GM12878 (cell line): ENCODE measurements around the gene TDP1. TPM values are rescaled to one million over a fixed set of nuclear protein-coding genes. Genes with fewer than 3 reads are reported as not detected.

ENCODE experiments used
- ATAC-seq: fragments of 200-7000 bp; cut with Tn5 transposase; 3 replicates; pipeline ENCODE4 v1.9.1; 2020; ENCODE audit warnings: mild to moderate bottlenecking, moderate library complexity
- BruUV-seq: library from RNA; stranded (reverse); fragments of 400-500 nt; replicated peaks from 2 replicates; lab custom pipeline; 2021; lab: Mats Ljungman, UMichigan
- CTCF ChIA-PET: fragments of 300-600 bp; sonication (Branson Sonifier 250); formaldehyde crosslinking; extraction: SDS; loops from one replicate; lab custom pipeline; 2021; ENCODE audit warnings: inconsistent platforms; lab: Yijun Ruan, JAX
- POLR2A ChIA-PET: fragments of 350-600 bp; formaldehyde crosslinking; extraction: SDS; loops from one replicate; lab custom pipeline; 2021; ENCODE audit warnings: inconsistent platforms; lab: Charles Lee
- RAD21 ChIA-PET: fragments of 300-600 bp; sonication (Branson Sonifier 250); formaldehyde crosslinking; loops from one replicate; lab custom pipeline; 2023; ENCODE audit warnings: antibody characterized with exemption; ENCODE audit not compliant: unreplicated experiment; lab: Charles Lee
- SMC1A ChIA-PET: fragments of 300-600 bp; sonication (Branson Sonifier 250); formaldehyde crosslinking; loops from one replicate; lab custom pipeline; 2023; ENCODE audit not compliant: unreplicated experiment, uncharacterized antibody; lab: Charles Lee
- DNase-seq: peaks from one replicate; pipeline ENCODE4 v3.0.0-alpha.2; 2011; ENCODE audit warnings: low read depth, low spot score
- FAIRE-seq: peaks from 3 replicates; lab custom pipeline; 2011; peaks lifted over from hg19 to GRCh38; lab: Jason Lieb, UNC
- H2AFZ ChIP-seq: 2 replicates; pipeline ENCODE4 v1.6.0; 2011; ENCODE audit warnings: low read depth, low read length, control low read depth; ENCODE audit not compliant: control insufficient read depth
- H3K27ac ChIP-seq: 2 replicates; pipeline ENCODE4 v1.5.1; 2011; ENCODE audit warnings: control low read depth; ENCODE audit not compliant: control insufficient read depth, insufficient read depth
- H3K27me3 ChIP-seq, 2 experiments: replicated peaks in 1 of 2; 2 replicates each; pipeline versions ENCODE4 v1.6.0 to v1.6.1; 2011; ENCODE audit warnings: low read length in 1 of 2; ENCODE audit not compliant: control insufficient read depth in 2 of 2, insufficient read depth in 2 of 2
- H3K36me3 ChIP-seq, 2 experiments: 2 replicates each; pipeline ENCODE4 v1.5.1; 2011; ENCODE audit warnings: low read length in 1 of 2; ENCODE audit not compliant: control insufficient read depth in 2 of 2, insufficient read depth in 2 of 2
- H3K4me1 ChIP-seq: 2 replicates; pipeline ENCODE4 v1.6.1; 2011; ENCODE audit warnings: mild to moderate bottlenecking, low read length, moderate library complexity, mixed read lengths; ENCODE audit not compliant: control insufficient read depth, insufficient read depth
- H3K4me2 ChIP-seq: 2 replicates; pipeline ENCODE4 v1.6.0; 2011; ENCODE audit warnings: control low read depth; ENCODE audit not compliant: control insufficient read depth, insufficient read depth
- H3K4me3 ChIP-seq: fragments of 200-600 bp; sonication (generic); 2 replicates; pipeline ENCODE4 v1.5.1; 2016
- H3K79me2 ChIP-seq: 2 replicates; pipeline ENCODE4 v1.6.0; 2011; ENCODE audit warnings: low read length; ENCODE audit not compliant: control insufficient read depth, insufficient read depth
- H3K9ac ChIP-seq: 2 replicates; pipeline ENCODE4 v1.8.0; 2011; ENCODE audit warnings: low read length, control low read depth, mixed read lengths; ENCODE audit not compliant: control insufficient read depth, insufficient read depth
- H3K9me3 ChIP-seq: replicated peaks from 3 replicates; pipeline ENCODE4 v1.5.1; 2011; ENCODE audit warnings: mild to moderate bottlenecking, low read length; ENCODE audit not compliant: control insufficient read depth, insufficient read depth
- H4K20me1 ChIP-seq: 2 replicates; pipeline ENCODE4 v1.6.0; 2011; ENCODE audit not compliant: control insufficient read depth, insufficient read depth
- CBX5 ChIP-seq: sonication (generic); IDR thresholded peaks from 2 replicates; pipeline ENCODE4 v1.6.1; 2016; ENCODE audit warnings: low read depth, moderate library complexity, mild to moderate bottlenecking, inconsistent platforms
- CUX1 ChIP-seq: IDR thresholded peaks from 2 replicates; pipeline ENCODE4 v1.6.1; 2012; ENCODE audit warnings: improper control_type of control experiment, low read depth, low read length; ENCODE audit not compliant: insufficient replicate concordance
- E4F1 ChIP-seq: fragments of 450-650 bp; IDR thresholded peaks from 2 replicates; pipeline ENCODE4 v1.6.1; 2018; ENCODE audit warnings: borderline replicate concordance, mild to moderate bottlenecking; ENCODE audit not compliant: partially characterized antibody
- ZNF592 ChIP-seq: fragments of 450-650 bp; IDR thresholded peaks from 2 replicates; pipeline ENCODE4 v1.6.1; 2017; ENCODE audit warnings: mild to moderate bottlenecking, moderate library complexity
- WGBS: methylation state at CpG from one replicate; pipeline ENCODE4 v1.1.6; 2016; ENCODE audit warnings: low lambda C conversion rate; ENCODE audit not compliant: insufficient replicate concordance, insufficient coverage; ENCODE audit errors: missing lambda C conversion rate; 5-methylcytosine and 5-hydroxymethylcytosine counted together
- in situ Hi-C: fragments of 300-500 bp; cut with MboI; formaldehyde crosslinking; loops from 9 replicates; pipeline ENCODE4 v1.14.3; 2018; ENCODE audit warnings: mixed read lengths
- intact Hi-C: fragments of 100-400 bp; cut with micrococcal nuclease; formaldehyde crosslinking; loops from one replicate; pipeline ENCODE4 v1.14.2; 2022; ENCODE audit not compliant: unreplicated experiment
- polyA plus RNA-seq, 11 experiments: library from polyadenylated mRNA; depleted of rRNA in 4 of 11; unstranded in 6 of 11; stranded (reverse) in 5 of 11; fragments of >200 nt; fragmentation: Nextera tagmentation in 4 of 11; fragmentation: Illumina TruSeq in 1 of 11; extraction: Ambion mirVana in 4 of 11; extraction: Trizol in 1 of 11; gene quantifications; 1 replicate in 1 of 11; 2 replicates in 10 of 11; pipeline versions ENCODE4 v1.2.1 to v1.2.3, GENCODE V29; 2011 to 2016; ENCODE audit warnings: inconsistent platforms in 2 of 11, missing spikeins in 2 of 11, low read depth in 1 of 11
- total RNA-seq, 4 experiments: library from RNA; depleted of rRNA in 3 of 4; stranded (reverse); fragments of >200 nt in 3 of 4; fragmentation: Illumina TruSeq in 1 of 4; extraction: Trizol in 1 of 4; gene quantifications; 2 replicates each; pipeline versions ENCODE4 v1.2.1 to v1.2.3, GENCODE V29; 2013 to 2021

The TDP1 gene
- total and polyA plus RNA-seq, 10 of the 15 experiments (the other 5 are each of a cell fraction or from before 2014, with no cell fraction given), result 40.2 to 60.4 (median 54.1) TPM

GRCh38 chr14:90053044-90053443 lies 97.3 kb downstream of the TDP1 start:
- CTCF ChIA-PET, result no interaction called here
- Histone ChIP-seq H4K20me1 (no peaks in the 10 kb centered on the region), H3K4me1 (no peaks in the 10 kb centered on the region), H2AFZ (no peak overlapping the region), H3K4me2 (no peak overlapping the region)
- intact Hi-C loops, result no loop called here
- SMC1A ChIA-PET, result no interaction called here
- DNase-seq, result no peak
- in situ Hi-C loops, result no loop called here
- POLR2A ChIA-PET, result no interaction called here
- no peak for TF ChIP-seq CUX1
- no peak for TF ChIP-seq CBX5
- TF ChIP-seq ZNF592, result no peak
- no peak for TF ChIP-seq E4F1
- TF ChIP-seq, all 136 proteins: peak for 0
- Histone ChIP-seq H3K27ac (no peak overlapping the region), H3K36me3 (no peaks in the 10 kb centered on the region), H3K79me2 (no peaks in the 10 kb centered on the region), H3K9me3 (no peaks in the 10 kb centered on the region), H3K27me3 (no peaks in the 10 kb centered on the region), H3K9ac (no peak overlapping the region), H3K4me3 (no peak overlapping the region)
- no TSS peak for BruUV-seq
- 38% methylated on average over 2 of the region's 2 CpGs for WGBS
- FAIRE-seq, result no peak
- RAD21 ChIA-PET, result no interaction called here
- no peak for ATAC-seq
